ENCODE measurements around the gene ZCCHC14.

DNA sequence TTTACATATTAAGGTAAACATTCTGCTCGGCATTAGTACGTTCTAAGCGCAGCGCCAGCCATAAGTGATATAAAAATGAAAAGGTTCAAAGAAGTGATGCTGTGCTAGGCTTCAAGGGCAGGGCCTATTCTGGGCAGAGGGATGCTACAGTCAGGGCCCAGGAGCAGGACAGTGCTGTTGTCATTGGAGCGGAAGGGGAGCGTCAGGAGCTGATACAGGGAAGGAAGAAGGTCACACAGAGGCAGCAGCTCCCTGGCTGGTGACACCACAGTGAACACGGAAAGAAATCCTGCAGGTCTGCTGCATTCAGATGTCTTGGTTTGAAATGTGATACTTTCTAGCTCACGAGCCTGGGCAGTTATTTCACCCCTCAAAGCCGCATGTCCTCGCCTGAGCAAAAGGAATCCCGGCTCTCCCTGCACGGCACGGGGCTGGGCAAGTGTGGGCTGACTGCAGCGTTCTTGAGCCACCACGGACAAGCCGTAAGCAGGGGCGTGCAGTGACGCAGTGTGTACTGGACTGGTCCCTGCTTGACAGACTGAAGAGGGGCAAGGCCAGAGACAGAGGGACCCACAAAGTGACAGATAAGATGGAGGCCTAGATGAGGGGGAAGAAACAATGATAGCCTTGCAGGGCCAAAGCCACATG lies 41.1 kb downstream of the ZCCHC14 start:
- TF ChIP-seq, protein P1, sequence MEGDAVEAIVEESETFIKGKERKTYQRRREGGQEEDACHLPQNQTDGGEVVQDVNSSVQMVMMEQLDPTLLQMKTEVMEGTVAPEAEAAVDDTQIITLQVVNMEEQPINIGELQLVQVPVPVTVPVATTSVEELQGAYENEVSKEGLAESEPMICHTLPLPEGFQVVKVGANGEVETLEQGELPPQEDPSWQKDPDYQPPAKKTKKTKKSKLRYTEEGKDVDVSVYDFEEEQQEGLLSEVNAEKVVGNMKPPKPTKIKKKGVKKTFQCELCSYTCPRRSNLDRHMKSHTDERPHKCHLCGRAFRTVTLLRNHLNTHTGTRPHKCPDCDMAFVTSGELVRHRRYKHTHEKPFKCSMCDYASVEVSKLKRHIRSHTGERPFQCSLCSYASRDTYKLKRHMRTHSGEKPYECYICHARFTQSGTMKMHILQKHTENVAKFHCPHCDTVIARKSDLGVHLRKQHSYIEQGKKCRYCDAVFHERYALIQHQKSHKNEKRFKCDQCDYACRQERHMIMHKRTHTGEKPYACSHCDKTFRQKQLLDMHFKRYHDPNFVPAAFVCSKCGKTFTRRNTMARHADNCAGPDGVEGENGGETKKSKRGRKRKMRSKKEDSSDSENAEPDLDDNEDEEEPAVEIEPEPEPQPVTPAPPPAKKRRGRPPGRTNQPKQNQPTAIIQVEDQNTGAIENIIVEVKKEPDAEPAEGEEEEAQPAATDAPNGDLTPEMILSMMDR (IDR thresholded peaks at IDR 0.05) = no peak
- TF ChIP-seq EZH2 (IDR thresholded peaks at IDR 0.05; ENCODE audit: borderline replicate concordance, insufficient read depth, low read depth, low read length, poor library complexity, severe bottlenecking) = no peak

All from B cell (primary cell).